GM21528 (cell line): ENCODE measurements around the gene PCDH17.

Experiments
- ATAC-seq: cut with Tn5 transposase; IDR thresholded peaks from one replicate; pipeline ENCODE4 v1.9.1; 2021; ENCODE audit warnings: mild to moderate bottlenecking, moderate library complexity; ENCODE audit not compliant: unreplicated experiment, low FRiP score

The PCDH17 gene

DNA sequence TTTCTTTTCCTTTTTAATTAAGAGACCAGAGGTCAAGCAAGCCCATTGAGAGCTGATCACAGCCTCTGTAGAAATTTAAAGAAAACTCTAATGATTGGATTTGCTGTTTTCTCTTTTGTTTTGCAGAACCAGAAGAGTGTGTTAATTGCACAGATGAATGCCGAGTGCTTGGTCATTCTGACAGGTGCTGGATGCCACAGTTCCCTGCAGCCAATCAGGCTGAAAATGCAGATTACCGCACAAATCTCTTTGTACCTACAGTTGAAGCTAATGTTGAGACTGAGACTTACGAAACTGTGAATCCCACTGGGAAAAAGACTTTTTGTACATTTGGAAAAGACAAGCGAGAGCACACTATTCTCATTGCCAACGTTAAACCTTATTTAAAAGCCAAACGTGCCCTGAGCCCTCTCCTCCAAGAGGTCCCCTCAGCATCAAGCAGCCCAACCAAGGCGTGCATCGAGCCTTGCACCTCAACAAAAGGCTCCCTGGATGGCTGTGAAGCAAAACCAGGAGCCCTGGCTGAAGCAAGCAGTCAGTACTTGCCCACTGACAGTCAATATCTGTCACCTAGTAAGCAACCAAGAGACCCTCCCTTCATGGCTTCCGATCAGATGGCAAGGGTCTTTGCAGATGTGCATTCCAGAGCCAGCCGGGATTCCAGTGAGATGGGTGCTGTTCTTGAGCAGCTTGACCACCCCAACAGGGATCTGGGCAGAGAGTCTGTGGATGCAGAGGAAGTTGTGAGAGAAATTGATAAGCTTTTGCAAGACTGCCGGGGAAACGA is 93.1 kb downstream of the PCDH17 start:
- ATAC-seq: no peak

DNA sequence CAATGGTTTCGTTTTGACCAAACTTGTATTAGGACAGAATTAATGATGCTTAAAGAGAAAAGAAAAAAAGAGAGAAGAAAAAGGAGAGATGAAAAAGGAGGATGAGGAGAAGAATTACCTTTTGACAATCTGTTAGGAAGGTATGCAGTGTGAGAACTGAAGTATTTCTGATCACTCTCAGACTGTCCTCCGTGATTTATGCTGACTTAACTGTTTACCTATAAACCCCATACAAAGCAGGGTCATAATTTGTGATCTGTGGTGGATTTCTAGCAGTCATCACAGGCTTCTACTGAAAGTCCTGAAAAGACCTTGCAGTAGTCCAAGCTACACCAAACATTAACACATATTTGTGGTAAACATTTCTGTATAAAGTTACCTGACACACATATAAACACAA is 93.9 kb downstream of the PCDH17 start:
- ATAC-seq: no peak

DNA sequence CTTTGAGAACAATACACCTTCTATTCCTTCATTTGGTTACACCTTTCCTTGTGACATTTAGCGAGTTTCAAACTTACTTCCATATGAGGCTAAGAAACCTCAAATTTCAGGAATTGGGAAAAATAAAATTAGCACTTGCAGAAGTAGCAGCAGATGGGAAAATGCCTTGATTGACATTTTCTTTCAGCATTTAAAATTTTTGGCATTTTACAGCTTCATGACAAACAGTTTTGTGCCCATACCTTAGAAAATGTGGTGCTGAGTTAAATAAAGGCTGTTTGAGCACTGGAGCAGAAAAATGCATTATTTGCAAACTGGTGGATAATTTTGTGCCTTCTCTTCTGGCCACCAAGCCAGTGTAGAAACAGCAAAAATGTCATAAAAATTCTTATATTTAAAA is 95.4 kb downstream of the PCDH17 start:
- ATAC-seq: no peak

DNA sequence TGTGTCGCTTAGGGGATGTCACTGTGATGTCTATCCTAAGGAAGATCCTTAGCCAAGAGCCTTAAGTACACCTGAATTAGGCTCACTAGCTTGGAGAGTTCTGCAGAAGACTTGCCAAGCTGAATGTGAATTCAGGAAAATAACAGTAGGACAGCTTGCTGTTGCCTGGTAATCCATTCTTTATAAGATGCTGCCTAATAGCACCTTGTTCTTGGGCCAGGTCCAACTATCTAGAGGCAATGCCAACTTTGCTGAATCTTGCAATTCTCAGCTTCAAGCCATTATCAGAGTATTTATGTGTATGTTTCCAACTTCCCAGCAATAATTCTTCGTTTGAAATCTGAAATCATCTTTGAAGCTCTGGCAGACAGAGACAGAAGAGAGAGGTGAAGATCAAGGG is 102.8 kb downstream of the PCDH17 start:
- ATAC-seq: no peak

DNA sequence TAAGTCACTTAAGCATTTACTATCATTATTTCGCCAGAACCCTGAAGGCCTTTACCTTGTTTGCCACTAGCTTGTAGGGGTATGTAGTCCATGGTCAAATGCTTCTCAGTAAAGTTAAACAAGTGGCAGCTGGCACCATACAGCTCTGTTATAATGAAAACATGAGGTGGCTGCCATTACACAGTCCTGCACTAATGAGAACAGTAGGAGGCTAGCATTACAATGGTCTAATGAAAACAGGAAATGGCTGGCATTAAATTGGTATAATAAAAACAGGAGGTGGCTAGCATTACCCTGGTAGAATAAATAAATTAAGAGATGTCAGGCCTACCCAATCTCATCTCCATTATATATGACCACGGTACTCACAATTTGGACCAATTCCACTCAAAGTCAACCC is 107.5 kb downstream of the PCDH17 start:
- ATAC-seq: no peak

GRCh38 chr13:57739543-57740190 is 108.1 kb downstream of the PCDH17 start:
- no peak for ATAC-seq

GRCh38 chr13:57740719-57741118 is 109.2 kb downstream of the PCDH17 start:
- no peak for ATAC-seq

- no peak for ATAC-seq
These were observed 116.6 kb downstream of the PCDH17 start for GRCh38 chr13:57748096-57748495.

DNA sequence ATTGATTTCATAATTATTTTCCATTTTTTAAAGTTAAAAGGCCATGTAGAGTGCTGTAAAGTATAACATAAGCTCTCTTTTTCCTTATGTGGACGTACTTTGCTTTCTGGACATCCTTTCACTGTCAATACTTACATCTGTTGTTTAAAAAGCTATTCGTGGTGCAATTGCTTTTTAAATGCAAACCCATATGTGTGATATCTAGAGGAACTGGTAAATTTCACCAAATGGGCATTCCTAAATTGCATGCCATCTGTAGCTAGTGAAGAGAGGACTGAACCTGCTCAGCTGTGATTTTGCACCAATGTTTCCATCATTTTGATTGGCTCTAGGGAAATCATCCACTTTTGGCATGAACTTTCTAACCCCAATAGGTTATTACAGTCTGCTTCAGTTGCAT is 129.4 kb downstream of the PCDH17 start:
- ATAC-seq: no peak

DNA sequence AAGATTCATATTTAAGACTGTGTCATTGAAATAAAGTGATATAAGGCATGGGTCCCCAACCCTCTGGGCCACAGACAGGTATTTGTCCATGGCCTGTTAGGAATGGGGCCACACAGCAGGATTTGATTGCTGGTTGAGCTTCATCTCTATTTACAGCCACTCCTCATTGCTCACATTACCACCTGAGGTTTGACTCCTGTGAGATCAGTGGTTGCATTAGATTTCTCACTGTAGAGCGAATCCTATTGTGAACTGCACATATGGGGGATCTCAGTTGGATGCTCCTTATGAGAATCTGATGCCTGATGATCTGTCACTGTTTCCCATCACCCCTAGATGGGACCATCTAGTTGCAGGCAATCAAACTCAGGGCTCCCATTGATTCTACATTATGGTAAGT is 132.1 kb downstream of the PCDH17 start:
- no peak for ATAC-seq
